ENCODE data around the gene C10orf67.

DNA sequence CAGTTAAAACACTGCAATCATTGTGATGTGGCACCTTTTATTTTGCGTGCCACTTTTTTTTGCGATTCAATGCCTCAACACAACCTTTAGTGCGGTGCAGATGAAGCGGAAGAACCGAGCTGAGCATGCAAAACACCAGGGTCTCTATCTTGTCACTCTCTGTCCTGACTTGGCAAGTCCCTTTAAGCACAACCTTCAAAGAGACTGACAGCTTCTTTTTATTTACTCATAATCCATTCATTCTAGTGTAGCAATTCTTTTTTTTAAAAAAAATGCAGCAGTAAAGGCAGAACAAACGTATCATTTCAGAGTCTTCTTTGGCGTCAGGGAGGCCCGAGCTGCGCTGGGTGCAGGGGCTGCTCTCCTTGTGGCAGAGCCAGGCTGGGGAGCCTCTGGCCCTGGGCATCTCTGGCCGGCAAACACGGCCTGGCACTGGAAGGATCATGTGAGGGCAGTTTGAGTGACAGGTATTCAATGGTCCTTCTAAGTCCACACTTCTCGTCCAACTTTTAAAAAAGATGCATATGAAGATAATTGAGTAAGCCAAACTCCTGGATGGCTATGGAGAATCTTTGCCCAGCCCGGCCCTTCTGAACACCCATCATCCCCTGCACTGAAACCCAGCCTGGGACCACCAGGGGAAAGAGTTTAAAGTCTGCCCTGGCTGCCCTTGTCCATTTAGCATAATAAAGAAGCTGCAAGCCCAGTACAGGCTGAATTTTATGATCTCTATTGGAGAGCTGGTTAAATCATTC, 148.6 kb downstream of the C10orf67 start:
- TF ChIP-seq EZH2 (IDR thresholded peaks at IDR 0.05; ENCODE audit: insufficient read depth, poor library complexity, severe bottlenecking) (no peak), EZH2phosphoT487 (IDR thresholded peaks at IDR 0.05; ENCODE audit: insufficient read depth, low read depth) (no peak)
